Spleen (tissue), 7 donors: ENCODE measurements around the gene UCKL1.

Source experiments
- CTCF ChIP-seq, 11 experiments: fragments of 200-600 bp in 7 of 11; fragments of 450-650 bp in 4 of 11; sonication (generic) in 4 of 11; IDR thresholded peaks in 8 of 11; conservative IDR thresholded peaks in 3 of 11; 1 replicate in 7 of 11; 2 replicates in 4 of 11; pipeline versions ENCODE4 v1.4.0 to v1.8.0; 2016 to 2021; ENCODE audit warnings: antibody characterized with exemption in 11 of 11, inconsistent platforms in 4 of 11, mild to moderate bottlenecking in 1 of 11
- POLR2A ChIP-seq, 3 donors: fragments of 450-650 bp; IDR thresholded peaks; one replicate each; pipeline ENCODE4 v1.5.1; 2017; ENCODE audit warnings: antibody characterized with exemption in 3 of 3, mild to moderate bottlenecking in 1 of 3
- donor health status: DM: no; HTN: no; CAD: no; lungs with moderate emphysema.
- donor health status: DM: no; HTN: no; CAD: no.
- donor health status: DM: no; HTN: no; CAD: no.

- TF ChIP-seq POLR2A (IDR thresholded peaks at IDR 0.05) (no peak), CTCF (IDR thresholded peaks at IDR 0.05 in 8 of 11, conservative IDR thresholded peaks at IDR 0.05 in 3 of 11) (no peak)
Measured at GRCh38 chr20:63945031-63945658, 11.1 kb downstream of the UCKL1 start.
